WTC11 (cell line): ENCODE data around the gene FYN.

Experiments
- ATF2 ChIP-seq: sonication (generic); formaldehyde crosslinking; IDR thresholded peaks from 2 replicates; pipeline ENCODE4 v1.8.1; 2022; ENCODE audit warnings: low read depth, missing genetic modification reagents, borderline replicate concordance
- ATF3 ChIP-seq: sonication (generic); formaldehyde crosslinking; conservative IDR thresholded peaks from 2 replicates; pipeline ENCODE4 v1.8.1; 2022; ENCODE audit warnings: mild to moderate bottlenecking, missing genetic modification reagents
- CTCF ChIP-seq: fragments of 200-600 bp; IDR thresholded peaks from 2 replicates; pipeline ENCODE4 v1.8.0; 2022; ENCODE audit warnings: antibody characterized with exemption
- ERG ChIP-seq: fragments of 250-450 bp; sonication (Bioruptor Pico); IDR thresholded peaks from 2 replicates; pipeline ENCODE4 v1.8.0; 2021; ENCODE audit warnings: mild to moderate bottlenecking
- JUN ChIP-seq: sonication (generic); formaldehyde crosslinking; IDR thresholded peaks from 2 replicates; pipeline ENCODE4 v1.8.0; 2023; ENCODE audit warnings: mild to moderate bottlenecking, missing genetic modification reagents
- ZBTB21 ChIP-seq: sonication (generic); formaldehyde crosslinking; IDR thresholded peaks from 2 replicates; pipeline ENCODE4 v1.8.1; 2023; ENCODE audit warnings: mild to moderate bottlenecking, missing genetic modification reagents, borderline replicate concordance

GRCh38 chr6:111765763-111766162 is 107.5 kb downstream of the FYN start:
- TF ChIP-seq CTCF (no peak), ZBTB21 (CRISPR knock-in tag) (no peak), ATF3 (CRISPR knock-in tag) (no peak), ATF2 (CRISPR knock-in tag) (no peak), JUN (CRISPR knock-in tag) (no peak), ERG (CRISPR knock-in tag) (no peak)
